GM12865 (cell line): Measurements from ENCODE around the gene FBXL2.

Experiments used
- DNase-seq: peaks from one replicate; pipeline ENCODE4 v3.0.0; 2010; ENCODE audit warnings: low read depth
- H3K4me3 ChIP-seq: 2 replicates; pipeline ENCODE4 v1.5.1; 2011; ENCODE audit warnings: mild to moderate bottlenecking, low read depth, low read length, control low read depth
- TF ChIP-seq, protein P1 (sequence below): IDR thresholded peaks from 2 replicates; pipeline ENCODE4 v1.5.1; 2011; ENCODE audit warnings: low read length, control low read depth, low read depth, inconsistent platforms; ENCODE audit not compliant: insufficient read depth; ENCODE audit errors: missing control alignments

FBXL2 gene

DNA sequence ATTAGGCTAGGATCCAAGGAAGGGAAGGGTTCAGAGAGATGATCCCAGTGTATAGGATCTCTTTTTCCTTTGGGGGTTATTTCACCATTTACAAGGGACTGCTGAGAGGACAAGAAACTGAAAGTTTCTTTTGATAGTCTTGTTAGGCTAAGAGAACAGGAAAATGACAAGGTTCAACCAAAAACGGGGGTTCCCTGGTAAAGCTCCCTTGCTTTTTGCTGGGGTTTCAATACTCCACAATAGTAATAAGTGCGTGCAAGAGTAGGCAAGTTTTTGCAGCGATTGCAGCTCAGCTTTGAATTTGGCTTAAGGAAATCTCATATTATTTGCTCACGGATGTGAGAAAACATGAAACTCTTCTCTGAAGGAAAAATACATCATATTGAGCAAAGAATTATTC is 39.8 kb upstream of the FBXL2 start:
- TF ChIP-seq, protein P1, sequence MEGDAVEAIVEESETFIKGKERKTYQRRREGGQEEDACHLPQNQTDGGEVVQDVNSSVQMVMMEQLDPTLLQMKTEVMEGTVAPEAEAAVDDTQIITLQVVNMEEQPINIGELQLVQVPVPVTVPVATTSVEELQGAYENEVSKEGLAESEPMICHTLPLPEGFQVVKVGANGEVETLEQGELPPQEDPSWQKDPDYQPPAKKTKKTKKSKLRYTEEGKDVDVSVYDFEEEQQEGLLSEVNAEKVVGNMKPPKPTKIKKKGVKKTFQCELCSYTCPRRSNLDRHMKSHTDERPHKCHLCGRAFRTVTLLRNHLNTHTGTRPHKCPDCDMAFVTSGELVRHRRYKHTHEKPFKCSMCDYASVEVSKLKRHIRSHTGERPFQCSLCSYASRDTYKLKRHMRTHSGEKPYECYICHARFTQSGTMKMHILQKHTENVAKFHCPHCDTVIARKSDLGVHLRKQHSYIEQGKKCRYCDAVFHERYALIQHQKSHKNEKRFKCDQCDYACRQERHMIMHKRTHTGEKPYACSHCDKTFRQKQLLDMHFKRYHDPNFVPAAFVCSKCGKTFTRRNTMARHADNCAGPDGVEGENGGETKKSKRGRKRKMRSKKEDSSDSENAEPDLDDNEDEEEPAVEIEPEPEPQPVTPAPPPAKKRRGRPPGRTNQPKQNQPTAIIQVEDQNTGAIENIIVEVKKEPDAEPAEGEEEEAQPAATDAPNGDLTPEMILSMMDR = no peak
- H3K4me3 ChIP-seq = no peak overlapping the region
- DNase-seq = peak; percentile 75

DNA sequence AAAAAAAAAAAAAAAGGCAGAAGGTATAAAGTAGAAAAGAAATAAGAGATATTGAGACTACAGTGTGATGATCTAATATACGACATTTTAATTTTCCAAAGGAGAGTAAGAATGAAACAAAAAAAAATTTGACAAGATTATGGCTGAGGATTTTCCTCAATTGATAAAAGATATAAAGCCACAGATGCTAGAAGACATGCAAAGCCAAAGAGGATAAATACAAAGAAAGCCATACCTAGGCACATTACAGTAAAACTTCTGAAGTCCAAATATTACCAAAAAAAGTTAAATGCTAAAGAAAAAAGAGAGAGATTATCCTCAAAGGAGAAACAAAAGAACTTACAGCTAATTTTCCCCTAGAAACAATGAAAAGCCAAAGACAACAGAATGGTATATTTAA is 38.3 kb upstream of the FBXL2 start:
- TF ChIP-seq, protein P1 = no peak
- no peak overlapping the region for H3K4me3 ChIP-seq
- DNase-seq = no peak

DNA sequence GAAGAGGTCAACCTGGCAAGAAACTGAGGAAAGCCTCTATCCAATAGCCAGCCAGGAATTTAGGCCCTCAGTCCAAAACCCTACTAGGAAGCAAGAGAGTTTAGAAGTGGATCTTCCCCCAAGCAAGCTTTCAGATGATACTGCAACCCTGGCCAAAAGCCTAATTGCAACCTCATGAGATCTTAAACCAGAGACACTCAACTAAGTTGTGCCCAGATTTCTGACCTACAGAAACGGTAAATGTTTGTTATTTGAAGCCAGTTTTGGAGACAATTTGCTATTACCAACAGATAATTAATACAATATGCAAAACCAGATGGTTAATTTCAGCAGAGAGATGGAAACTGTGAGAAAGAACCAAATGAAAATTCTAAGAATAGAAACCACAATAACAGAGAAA is 37.0 kb upstream of the FBXL2 start:
- TF ChIP-seq, protein P1 = no peak
- no peak overlapping the region for H3K4me3 ChIP-seq
- DNase-seq = no peak

DNA sequence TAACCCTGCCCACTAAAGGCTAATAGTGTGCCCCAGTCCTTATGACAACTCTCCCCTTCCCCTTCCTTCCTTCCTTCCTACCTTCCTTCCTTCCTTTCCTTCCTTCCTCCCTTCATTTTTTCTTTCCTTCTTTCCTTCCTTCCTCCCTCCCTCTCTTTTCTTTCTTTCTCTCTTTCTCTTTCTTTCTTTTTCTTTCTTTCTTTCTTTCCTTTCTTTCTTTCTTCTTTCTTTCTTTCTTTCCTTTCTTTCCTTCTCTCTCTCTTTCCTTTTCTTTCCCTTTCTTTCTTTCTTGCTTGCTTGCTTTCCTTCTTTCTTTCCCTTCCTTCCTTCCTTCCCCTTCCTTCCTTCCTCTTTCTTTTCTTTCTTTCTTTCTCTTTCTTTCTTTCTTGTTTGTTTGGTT is 30.5 kb upstream of the FBXL2 start:
- TF ChIP-seq, protein P1 = no peak
- no peak for DNase-seq
- no peak overlapping the region for H3K4me3 ChIP-seq

DNA sequence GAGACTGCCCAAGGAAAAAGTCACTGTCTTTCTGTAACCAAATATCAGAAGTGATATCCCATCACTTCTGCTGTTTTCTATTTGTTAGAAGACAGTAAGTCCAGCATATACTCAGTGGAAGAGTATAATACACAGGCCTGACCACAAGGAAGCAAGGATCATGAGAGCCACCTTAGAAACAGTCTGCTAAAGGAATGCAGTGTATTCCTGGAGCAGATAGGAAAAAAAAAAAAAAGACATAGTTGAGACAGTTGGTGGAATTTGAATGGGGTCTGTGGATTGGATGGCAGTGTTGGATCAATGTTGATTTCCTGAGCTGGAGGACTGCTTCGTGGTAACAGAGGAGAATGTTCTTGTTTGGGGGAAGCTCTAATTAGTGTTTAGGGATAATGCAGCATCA is 26.5 kb upstream of the FBXL2 start:
- TF ChIP-seq, protein P1 = no peak
- DNase-seq = no peak
- no peak overlapping the region for H3K4me3 ChIP-seq

DNA sequence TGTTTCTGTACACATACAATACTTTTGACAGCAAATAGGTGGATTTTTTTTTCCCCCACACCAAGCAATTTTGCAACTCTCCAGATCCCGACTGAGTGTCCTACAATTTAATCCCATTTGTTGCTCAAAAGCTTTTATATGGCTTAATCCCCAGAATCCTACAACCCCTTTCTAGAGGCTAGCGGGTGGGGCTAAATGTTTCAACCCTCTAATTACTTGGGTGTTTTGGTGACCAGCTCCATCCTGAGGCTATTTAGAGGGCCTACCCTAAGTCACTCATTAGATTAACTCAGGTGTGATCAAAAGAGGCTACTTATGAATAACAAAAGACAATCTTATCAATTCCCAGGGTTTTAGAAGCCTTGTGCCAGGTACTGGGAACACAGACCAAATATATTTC is 21.0 kb upstream of the FBXL2 start:
- H3K4me3 ChIP-seq = no peak overlapping the region

DNA sequence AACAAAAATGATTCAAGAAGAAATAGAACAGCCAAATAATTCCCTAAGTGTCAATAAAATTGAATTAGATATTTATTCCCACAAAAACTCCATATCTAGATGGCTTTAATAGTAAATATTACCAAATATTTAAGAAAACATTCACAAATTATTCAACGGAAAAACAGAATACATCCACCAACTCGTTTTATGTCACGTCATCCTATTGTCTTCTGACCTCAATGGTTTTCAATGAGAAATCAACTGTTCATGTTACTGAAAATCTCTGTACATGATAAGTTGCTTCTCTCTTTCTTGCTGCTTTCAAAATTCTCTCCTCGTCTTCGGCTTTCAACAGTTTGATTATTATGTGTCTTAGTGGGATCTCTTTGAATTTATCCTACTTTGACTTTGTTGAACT is 17.1 kb upstream of the FBXL2 start:
- no peak overlapping the region for H3K4me3 ChIP-seq
- no peak for DNase-seq
- TF ChIP-seq, protein P1 = no peak

More for the DNA sequence above, 21.0 kb upstream of the FBXL2 start:
- no peak for DNase-seq
- TF ChIP-seq, protein P1 = no peak
